EH (cell line): ENCODE measurements around the gene FLT1.

Experiments used
- DNase-seq: peaks from one replicate; pipeline ENCODE4 v3.0.0-alpha.2; 2015; ENCODE audit warnings: low read depth

The FLT1 gene

GRCh38 chr13:28342251-28342650 is 152.7 kb downstream of the FLT1 start:
- no peak for DNase-seq

GRCh38 chr13:28340272-28340793 is 154.6 kb downstream of the FLT1 start:
- peak; percentile 96 for DNase-seq

GRCh38 chr13:28339419-28339818 is 155.5 kb downstream of the FLT1 start:
- peak; percentile 89 for DNase-seq

GRCh38 chr13:28338742-28339141 is 156.2 kb downstream of the FLT1 start:
- DNase-seq: no peak

- DNase-seq: peak; percentile 59
These were observed 156.8 kb downstream of the FLT1 start for GRCh38 chr13:28338006-28338574.

GRCh38 chr13:28337166-28338005 is 157.5 kb downstream of the FLT1 start:
- DNase-seq: peak; percentile 97

- peak; percentile 75 for DNase-seq
These were observed 158.7 kb downstream of the FLT1 start for GRCh38 chr13:28336193-28336657.

GRCh38 chr13:28333204-28333881 is 161.6 kb downstream of the FLT1 start:
- no peak for DNase-seq

GRCh38 chr13:28329395-28330158 is 165.4 kb downstream of the FLT1 start:
- DNase-seq: peak; percentile 99

- DNase-seq: no peak
These were observed 166.7 kb downstream of the FLT1 start for GRCh38 chr13:28328271-28328607.

GRCh38 chr13:28327373-28328270 is 167.3 kb downstream of the FLT1 start:
- no peak for DNase-seq

- DNase-seq: peak; percentile 82
These were observed 168.9 kb downstream of the FLT1 start for GRCh38 chr13:28326056-28326455.

GRCh38 chr13:28325022-28325421 is 169.9 kb downstream of the FLT1 start:
- DNase-seq: no peak

GRCh38 chr13:28324181-28324789 is 170.6 kb downstream of the FLT1 start:
- DNase-seq: peak; percentile 84

GRCh38 chr13:28322256-28322905 is 172.5 kb downstream of the FLT1 start:
- DNase-seq: peak; percentile 96

- peak; percentile 75 for DNase-seq
These were observed 173.2 kb downstream of the FLT1 start for GRCh38 chr13:28321756-28322155.

GRCh38 chr13:28320884-28321574 is 173.9 kb downstream of the FLT1 start:
- DNase-seq: no peak

GRCh38 chr13:28320209-28320608 is 174.7 kb downstream of the FLT1 start:
- no peak for DNase-seq

GRCh38 chr13:28319528-28319927 is 175.4 kb downstream of the FLT1 start:
- DNase-seq: no peak
